Putamen (tissue), 1 donor: ENCODE measurements around the gene CAMTA2.
"Not testable (repeated sequence)": the region's sequence is repeated elsewhere in the genome, so short reads cannot be mapped to it uniquely, and the experiment has no call there.

ENCODE experiments used
- DNase-seq: peaks from one replicate; pipeline ENCODE4 v3.0.0-alpha.2; 2016; ENCODE audit warnings: low spot score

CAMTA2 gene

DNA sequence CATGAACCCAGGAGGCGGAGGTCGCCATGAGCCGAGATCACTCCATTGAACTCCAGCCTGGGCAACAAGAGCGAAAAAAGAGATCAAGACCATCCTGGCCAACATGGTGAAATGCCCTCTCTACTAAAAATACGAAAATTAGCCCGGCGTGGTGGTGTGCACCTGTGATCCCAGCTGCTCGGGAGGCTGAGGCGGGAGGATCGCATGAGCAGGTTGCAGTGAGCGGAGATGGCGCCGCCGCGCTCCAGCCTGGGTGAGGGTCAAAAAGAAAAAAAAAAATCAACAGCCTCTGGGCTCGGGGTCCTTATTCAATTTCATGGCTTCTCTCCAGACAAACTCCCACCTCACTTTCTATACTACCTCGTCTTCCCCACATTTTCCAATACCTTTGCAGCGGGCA lies 58.6 kb downstream of the CAMTA2 start:
- no peak for DNase-seq

DNA sequence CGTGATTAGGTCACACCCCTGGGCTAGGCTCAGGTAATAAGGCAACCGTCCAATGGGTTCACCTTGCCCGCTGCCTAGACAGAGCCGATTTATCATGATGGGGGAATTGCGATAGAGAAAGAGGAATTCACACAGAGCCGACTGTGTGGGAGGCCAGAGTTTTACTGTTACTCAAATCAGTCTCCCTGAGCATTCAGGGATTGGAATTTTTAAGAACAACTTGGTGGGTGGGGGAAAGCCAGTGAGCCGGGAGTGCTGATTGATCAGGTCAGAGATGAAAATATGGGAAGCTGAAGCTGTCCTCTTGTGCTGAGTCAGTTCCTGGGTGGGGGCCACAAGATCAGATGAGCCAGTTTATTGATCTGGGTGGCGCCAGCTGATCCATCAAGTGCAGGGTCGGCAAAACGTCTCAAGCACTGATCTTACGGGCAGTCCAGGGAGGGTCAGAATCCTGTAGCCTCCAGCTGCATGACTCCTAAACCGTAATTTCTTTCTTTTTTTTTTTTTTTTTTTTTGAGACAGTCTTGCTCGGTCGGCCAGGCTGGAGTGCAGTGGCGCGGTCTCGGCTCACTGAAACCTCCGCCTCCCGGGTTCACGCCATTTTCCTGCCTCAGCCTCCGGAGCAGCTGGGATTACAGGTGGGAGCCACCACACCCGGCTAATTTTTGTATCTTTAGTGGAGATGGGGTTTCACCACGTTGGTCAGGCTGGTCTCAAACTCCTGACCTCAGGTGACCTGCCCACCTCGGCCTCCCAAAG lies 60.7 kb downstream of the CAMTA2 start:
- DNase-seq: not testable (repeated sequence)

DNA sequence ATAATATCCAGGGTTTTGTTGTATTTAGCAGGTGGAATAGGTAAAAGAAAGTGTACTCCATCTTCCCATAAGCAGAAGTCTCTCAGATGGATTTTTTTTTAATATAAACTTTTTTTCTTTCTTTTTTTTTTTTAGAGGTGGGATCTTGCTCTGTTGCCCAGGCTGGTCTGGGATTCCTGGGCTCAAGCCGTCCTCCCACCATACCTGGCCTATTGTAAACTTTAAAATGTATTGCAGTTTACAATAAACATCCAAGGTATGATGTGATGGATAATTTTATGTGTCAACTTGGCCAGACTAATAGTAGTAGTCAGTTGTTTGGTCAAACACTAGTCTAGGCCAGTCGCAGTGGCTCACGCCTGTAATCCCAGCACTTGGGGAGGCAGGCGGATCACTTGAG lies 66.2 kb downstream of the CAMTA2 start:
- no peak for DNase-seq

DNA sequence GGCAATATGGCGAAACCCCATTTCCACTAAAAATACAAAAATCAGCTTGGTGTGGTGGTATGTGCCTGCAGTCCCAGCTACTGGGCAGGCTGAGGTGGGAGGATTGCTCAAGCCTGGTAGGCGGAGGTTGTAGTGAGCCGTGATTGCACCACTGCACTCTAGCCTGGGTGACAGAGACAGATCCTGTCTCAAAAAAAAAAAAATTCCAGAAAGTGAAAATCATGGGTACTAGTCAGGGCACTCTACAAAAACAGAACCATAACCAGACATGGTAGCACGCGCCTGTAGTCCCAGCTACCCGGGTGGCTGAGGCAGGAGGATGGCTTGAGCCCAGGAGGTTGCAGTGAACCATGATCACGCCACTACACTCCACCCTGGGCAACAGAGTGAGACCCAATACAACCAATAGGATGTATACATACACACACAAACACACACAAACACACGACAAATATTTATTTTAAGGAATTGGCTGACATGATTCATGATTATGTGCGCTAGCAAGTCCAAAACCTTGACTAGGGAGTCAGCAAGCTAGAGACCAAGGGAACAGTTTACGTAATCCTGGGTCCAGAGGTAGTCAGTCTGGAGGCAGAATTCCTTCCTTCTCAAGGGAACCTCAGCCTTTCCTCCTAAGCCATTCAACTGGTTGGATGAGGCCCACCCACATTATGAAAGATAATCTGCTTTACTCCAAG lies 67.0 kb downstream of the CAMTA2 start:
- no peak for DNase-seq

DNA sequence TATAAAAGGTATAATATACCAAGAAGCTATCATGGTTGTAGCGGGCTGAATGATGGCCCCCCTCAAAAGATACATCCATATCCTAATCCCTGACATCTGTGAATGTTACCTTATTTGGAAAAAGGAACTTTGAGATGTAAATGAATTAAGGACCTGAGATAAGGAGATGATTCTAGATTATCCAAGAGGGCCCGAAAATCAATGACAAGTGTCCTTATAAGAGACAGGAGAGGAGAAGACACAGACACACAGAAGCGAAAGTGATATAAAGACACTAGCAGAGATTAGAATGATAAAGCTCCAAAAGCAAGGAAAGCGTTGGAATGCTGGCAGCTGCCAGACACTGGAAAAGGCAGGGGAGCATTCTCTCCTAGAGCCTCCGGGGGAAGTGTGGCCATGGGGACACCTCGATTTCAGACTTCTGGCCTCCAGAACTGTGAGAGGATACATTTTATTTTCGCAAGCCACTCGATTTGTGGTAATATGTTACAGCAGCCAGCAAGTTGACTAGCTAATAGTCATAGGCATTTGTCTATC lies 67.9 kb downstream of the CAMTA2 start:
- no peak for DNase-seq
